Loucy (cell line): Measurements from ENCODE around the gene BAK1.

ENCODE experiments used
- H2AFZ ChIP-seq: fragments of 200-600 bp; sonication (generic); 2 replicates; pipeline ENCODE4 v1.6.0; 2016; ENCODE audit warnings: antibody characterized with exemption, mild to moderate bottlenecking, low read length, moderate library complexity
- H3F3A ChIP-seq: fragments of 200-600 bp; 2 replicates; pipeline ENCODE4 v1.6.0; 2016; ENCODE audit warnings: antibody characterized with exemption, low read depth, mild to moderate bottlenecking
- H3K27me3 ChIP-seq: fragments of 200-600 bp; sonication (generic); 2 replicates; pipeline ENCODE4 v1.6.1; 2014; ENCODE audit warnings: low read length, mild to moderate bottlenecking; ENCODE audit not compliant: insufficient read depth, poor library complexity, severe bottlenecking
- H3K36me3 ChIP-seq: fragments of 200-600 bp; sonication (generic); 2 replicates; pipeline ENCODE4 v1.6.1; 2016; ENCODE audit warnings: low read length; ENCODE audit not compliant: insufficient read depth
- H3K4me1 ChIP-seq: fragments of 200-600 bp; sonication (generic); 2 replicates; pipeline ENCODE4 v1.5.1; 2014; ENCODE audit warnings: low read length, mild to moderate bottlenecking; ENCODE audit not compliant: insufficient read depth, poor library complexity, severe bottlenecking
- H3K4me2 ChIP-seq: fragments of 200-600 bp; sonication (generic); 2 replicates; pipeline ENCODE4 v1.6.0; 2014; ENCODE audit warnings: antibody characterized with exemption, low read length, low read depth, mild to moderate bottlenecking; ENCODE audit not compliant: poor library complexity, severe bottlenecking
- H3K4me3 ChIP-seq: fragments of 200-600 bp; sonication (generic); 2 replicates; pipeline ENCODE4 v1.5.1; 2014; ENCODE audit warnings: low read length, mild to moderate bottlenecking, mixed read lengths; ENCODE audit not compliant: poor library complexity, severe bottlenecking
- H3K79me2 ChIP-seq: fragments of 200-600 bp; sonication (generic); 2 replicates; pipeline ENCODE4 v1.6.1; 2014; ENCODE audit warnings: low read length; ENCODE audit not compliant: insufficient read depth
- H3K9ac ChIP-seq: fragments of 200-600 bp; sonication (generic); 2 replicates; pipeline ENCODE4 v1.6.0; 2014; ENCODE audit warnings: mild to moderate bottlenecking, low read depth, low read length, moderate library complexity; ENCODE audit not compliant: poor library complexity, severe bottlenecking
- H3K9me2 ChIP-seq: fragments of 200-600 bp; sonication (generic); replicated peaks from 2 replicates; pipeline ENCODE4 v1.6.1; 2016; ENCODE audit warnings: low read depth, low read length, mixed read lengths
- H3K9me3 ChIP-seq: fragments of 200-600 bp; sonication (generic); 2 replicates; pipeline ENCODE4 v1.6.1; 2014; ENCODE audit warnings: mild to moderate bottlenecking, antibody characterized with exemption, low read length, low read depth; ENCODE audit not compliant: insufficient read depth
- H4K20me1 ChIP-seq: fragments of 200-600 bp; sonication (generic); 2 replicates; pipeline ENCODE4 v1.6.0; 2014; ENCODE audit warnings: antibody characterized with exemption, low read length, mild to moderate bottlenecking; ENCODE audit not compliant: insufficient read depth, poor library complexity, severe bottlenecking
- CTCF ChIP-seq: fragments of 200-600 bp; sonication (generic); conservative IDR thresholded peaks from 2 replicates; pipeline ENCODE4 v1.5.1; 2014; ENCODE audit warnings: mild to moderate bottlenecking, antibody characterized with exemption, low read length
- EZH2phosphoT487 ChIP-seq: fragments of 200-600 bp; IDR thresholded peaks from 2 replicates; pipeline ENCODE4 v1.6.1; 2018; ENCODE audit warnings: antibody characterized with exemption, mild to moderate bottlenecking, moderate library complexity, borderline replicate concordance

BAK1 gene

GRCh38 chr6:33578588-33579011 is 1.5 kb downstream of the BAK1 start:
- Histone ChIP-seq H3K4me1 (peaks cover 24% of the 10 kb centered on the region), H3K9me2 (no peaks in the 10 kb centered on the region), H3K27me3 (no peaks in the 10 kb centered on the region), H3K36me3 (peaks cover 19% of the 10 kb centered on the region; the same call in 1 of the 2 replicates), H3F3A (no peaks in the 10 kb centered on the region), H3K4me3 (peak overlapping the region; percentile 98), H3K79me2 (peaks cover 34% of the 10 kb centered on the region), H3K4me2 (peak overlapping the region; percentile 100), H3K9ac (peak overlapping the region; percentile 98), H3K9me3 (no peaks in the 10 kb centered on the region), H2AFZ (no peak overlapping the region), H4K20me1 (peaks cover 10% of the 10 kb centered on the region)
- TF ChIP-seq EZH2phosphoT487 (no peak), CTCF (no peak)

GRCh38 chr6:33578164-33578563 is 1.9 kb downstream of the BAK1 start:
- H3K79me2 ChIP-seq: peaks cover 34% of the 10 kb centered on the region

GRCh38 chr6:33577718-33578117 is 2.4 kb downstream of the BAK1 start:
- H2AFZ ChIP-seq: no peak overlapping the region
- H3K4me2 ChIP-seq: peak overlapping the region; percentile 100
- peaks cover 24% of the 10 kb centered on the region for H3K4me1 ChIP-seq
- no peaks in the 10 kb centered on the region for H3K9me2 ChIP-seq
- TF ChIP-seq CTCF (no peak), EZH2phosphoT487 (no peak)
- peak overlapping the region; percentile 98 for H3K9ac ChIP-seq
- peaks cover 10% of the 10 kb centered on the region for H4K20me1 ChIP-seq
- no peaks in the 10 kb centered on the region for H3F3A ChIP-seq
- H3K4me3 ChIP-seq: peak overlapping the region; percentile 98
- H3K79me2 ChIP-seq: peaks cover 34% of the 10 kb centered on the region
- H3K9me3 ChIP-seq: no peaks in the 10 kb centered on the region
- no peaks in the 10 kb centered on the region for H3K27me3 ChIP-seq
- H3K36me3 ChIP-seq: peaks cover 19% of the 10 kb centered on the region; the same call in 1 of the 2 replicates

More at GRCh38 chr6:33578164-33578563, 1.9 kb downstream of the BAK1 start:
- Histone ChIP-seq H3K9me3 (no peaks in the 10 kb centered on the region), H3K27me3 (no peaks in the 10 kb centered on the region), H3K9me2 (no peaks in the 10 kb centered on the region), H3K36me3 (peaks cover 19% of the 10 kb centered on the region; the same call in 1 of the 2 replicates), H3K4me1 (peaks cover 24% of the 10 kb centered on the region), H4K20me1 (peaks cover 10% of the 10 kb centered on the region), H3F3A (no peaks in the 10 kb centered on the region), H3K4me3 (peak overlapping the region; percentile 98), H3K9ac (peak overlapping the region; percentile 98), H2AFZ (no peak overlapping the region), H3K4me2 (peak overlapping the region; percentile 100)
- TF ChIP-seq CTCF (no peak), EZH2phosphoT487 (no peak)
